Spleen (tissue), 7 donors: ENCODE results near the gene CNTNAP1.

Experiments used
- POLR2A ChIP-seq, 3 donors: fragments of 450-650 bp; IDR thresholded peaks; one replicate each; pipeline ENCODE4 v1.5.1; 2017; ENCODE audit warnings: antibody characterized with exemption in 3 of 3, mild to moderate bottlenecking in 1 of 3
- TF ChIP-seq, protein P1 (sequence below), 11 experiments: fragments of 200-600 bp in 7 of 11; fragments of 450-650 bp in 4 of 11; sonication (generic) in 4 of 11; IDR thresholded peaks in 8 of 11; conservative IDR thresholded peaks in 3 of 11; 1 replicate in 7 of 11; 2 replicates in 4 of 11; pipeline versions ENCODE4 v1.4.0 to v1.8.0; 2016 to 2021; ENCODE audit warnings: antibody characterized with exemption in 11 of 11, inconsistent platforms in 4 of 11, mild to moderate bottlenecking in 1 of 11
- donor health status: DM: no; HTN: no; CAD: no; lungs with moderate emphysema.
- donor health status: DM: no; HTN: no; CAD: no.
- donor health status: DM: no; HTN: no; CAD: no.

DNA sequence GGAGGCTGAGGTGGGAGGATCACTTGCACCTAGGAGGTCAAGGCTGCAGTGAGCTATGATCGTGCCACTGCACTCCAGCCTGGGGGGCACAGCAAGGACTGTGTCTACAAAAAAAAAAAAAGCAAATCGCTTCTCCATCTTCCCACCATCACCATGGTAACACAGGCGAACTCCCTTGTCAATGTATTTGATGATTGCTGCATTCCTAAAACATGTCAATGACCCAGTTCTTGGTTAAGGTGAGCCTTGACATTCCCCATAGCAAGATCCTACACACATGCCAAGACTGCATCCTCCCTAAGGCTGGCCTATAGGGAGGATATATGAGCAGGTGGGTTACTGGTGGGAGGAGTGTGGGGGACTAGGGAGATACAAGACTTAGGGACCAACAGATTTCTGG is 12.2 kb downstream of the CNTNAP1 start:
- TF ChIP-seq, protein P1, sequence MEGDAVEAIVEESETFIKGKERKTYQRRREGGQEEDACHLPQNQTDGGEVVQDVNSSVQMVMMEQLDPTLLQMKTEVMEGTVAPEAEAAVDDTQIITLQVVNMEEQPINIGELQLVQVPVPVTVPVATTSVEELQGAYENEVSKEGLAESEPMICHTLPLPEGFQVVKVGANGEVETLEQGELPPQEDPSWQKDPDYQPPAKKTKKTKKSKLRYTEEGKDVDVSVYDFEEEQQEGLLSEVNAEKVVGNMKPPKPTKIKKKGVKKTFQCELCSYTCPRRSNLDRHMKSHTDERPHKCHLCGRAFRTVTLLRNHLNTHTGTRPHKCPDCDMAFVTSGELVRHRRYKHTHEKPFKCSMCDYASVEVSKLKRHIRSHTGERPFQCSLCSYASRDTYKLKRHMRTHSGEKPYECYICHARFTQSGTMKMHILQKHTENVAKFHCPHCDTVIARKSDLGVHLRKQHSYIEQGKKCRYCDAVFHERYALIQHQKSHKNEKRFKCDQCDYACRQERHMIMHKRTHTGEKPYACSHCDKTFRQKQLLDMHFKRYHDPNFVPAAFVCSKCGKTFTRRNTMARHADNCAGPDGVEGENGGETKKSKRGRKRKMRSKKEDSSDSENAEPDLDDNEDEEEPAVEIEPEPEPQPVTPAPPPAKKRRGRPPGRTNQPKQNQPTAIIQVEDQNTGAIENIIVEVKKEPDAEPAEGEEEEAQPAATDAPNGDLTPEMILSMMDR (IDR thresholded peaks at IDR 0.05 in 8 of 11, conservative IDR thresholded peaks at IDR 0.05 in 3 of 11), result no peak
- no peak for TF ChIP-seq POLR2A (IDR thresholded peaks at IDR 0.05)
